OCI-LY1 (cell line): ENCODE data around the gene NAT8.

ENCODE experiments used
- EZH2 ChIP-seq: fragments of 200-600 bp; sonication (generic), shearing (Covaris generic); IDR thresholded peaks from 2 replicates; pipeline ENCODE4 v1.8.0; 2017; ENCODE audit warnings: borderline replicate concordance, mixed run types, mild to moderate bottlenecking, antibody characterized with exemption, low read length, moderate library complexity, mixed read lengths
- TF ChIP-seq, protein P1 (sequence below): fragments of 200-600 bp; sonication (generic), shearing (Covaris generic); IDR thresholded peaks from 2 replicates; pipeline ENCODE4 v1.5.1; 2017; ENCODE audit warnings: mild to moderate bottlenecking, antibody characterized with exemption, low read length, moderate library complexity, mixed read lengths

DNA sequence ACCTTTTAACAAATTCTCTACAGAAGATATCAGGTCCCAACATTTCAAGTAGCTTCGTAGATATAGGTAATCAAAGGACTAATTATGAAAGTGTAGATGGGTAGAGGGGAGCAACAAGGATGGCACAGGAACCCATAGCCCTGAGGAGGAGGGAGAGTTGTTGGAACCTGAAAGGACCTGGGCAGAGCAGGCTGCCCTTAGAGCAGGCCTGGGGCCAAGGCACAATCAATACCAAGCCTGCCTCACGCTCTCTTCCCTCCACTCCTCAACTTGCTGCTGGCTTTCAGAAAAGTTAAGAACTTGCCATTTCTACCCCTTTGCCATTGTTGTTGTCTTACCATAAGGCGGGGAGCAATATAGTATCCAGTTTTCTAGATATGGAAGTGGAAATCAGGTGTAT lies 10.1 kb upstream of the NAT8 start:
- no peak for TF ChIP-seq EZH2
- TF ChIP-seq, protein P1, sequence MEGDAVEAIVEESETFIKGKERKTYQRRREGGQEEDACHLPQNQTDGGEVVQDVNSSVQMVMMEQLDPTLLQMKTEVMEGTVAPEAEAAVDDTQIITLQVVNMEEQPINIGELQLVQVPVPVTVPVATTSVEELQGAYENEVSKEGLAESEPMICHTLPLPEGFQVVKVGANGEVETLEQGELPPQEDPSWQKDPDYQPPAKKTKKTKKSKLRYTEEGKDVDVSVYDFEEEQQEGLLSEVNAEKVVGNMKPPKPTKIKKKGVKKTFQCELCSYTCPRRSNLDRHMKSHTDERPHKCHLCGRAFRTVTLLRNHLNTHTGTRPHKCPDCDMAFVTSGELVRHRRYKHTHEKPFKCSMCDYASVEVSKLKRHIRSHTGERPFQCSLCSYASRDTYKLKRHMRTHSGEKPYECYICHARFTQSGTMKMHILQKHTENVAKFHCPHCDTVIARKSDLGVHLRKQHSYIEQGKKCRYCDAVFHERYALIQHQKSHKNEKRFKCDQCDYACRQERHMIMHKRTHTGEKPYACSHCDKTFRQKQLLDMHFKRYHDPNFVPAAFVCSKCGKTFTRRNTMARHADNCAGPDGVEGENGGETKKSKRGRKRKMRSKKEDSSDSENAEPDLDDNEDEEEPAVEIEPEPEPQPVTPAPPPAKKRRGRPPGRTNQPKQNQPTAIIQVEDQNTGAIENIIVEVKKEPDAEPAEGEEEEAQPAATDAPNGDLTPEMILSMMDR: no peak
